OCI-LY7 (cell line): ENCODE measurements around the gene PDIA6. TPM values are rescaled to one million over a fixed set of nuclear protein-coding genes. Genes with fewer than 3 reads are reported as not detected.

Experiments
- BruUV-seq: library from RNA; stranded (reverse); fragments of 400-500 nt; replicated peaks from 2 replicates; lab custom pipeline; 2021; lab: Mats Ljungman, UMichigan
- CTCF ChIA-PET: fragments of 300-600 bp; sonication (Branson Sonifier 250); formaldehyde crosslinking; loops from one replicate; lab custom pipeline; 2022; ENCODE audit warnings: antibody characterized with exemption; ENCODE audit not compliant: unreplicated experiment; lab: Charles Lee
- POLR2A ChIA-PET: fragments of 300-600 bp; sonication (Branson Sonifier 250); formaldehyde crosslinking; loops from one replicate; lab custom pipeline; 2022; ENCODE audit warnings: antibody characterized with exemption; lab: Charles Lee
- DNase-seq: peaks from one replicate; pipeline ENCODE4 v3.0.0-alpha.2; 2015; ENCODE audit warnings: low spot score
- H2AFZ ChIP-seq: fragments of 200-600 bp; sonication (generic), shearing (Covaris generic); 2 replicates; pipeline ENCODE4 v1.6.1; 2014; ENCODE audit warnings: mild to moderate bottlenecking, antibody characterized with exemption, low read length, moderate library complexity
- H3K27ac ChIP-seq: fragments of 200-600 bp; sonication (generic); 2 replicates; pipeline ENCODE4 v1.5.1; 2014; ENCODE audit warnings: mixed run types, low read depth, mild to moderate bottlenecking, moderate library complexity, low read length, inconsistent platforms; ENCODE audit not compliant: poor library complexity, severe bottlenecking
- H3K36me3 ChIP-seq: fragments of 200-600 bp; sonication (generic); 2 replicates; pipeline ENCODE4 v1.6.1; 2014; ENCODE audit warnings: mild to moderate bottlenecking, antibody characterized with exemption, low read length, moderate library complexity, mixed read lengths; ENCODE audit not compliant: insufficient read depth
- H3K4me1 ChIP-seq: fragments of 200-600 bp; sonication (generic); 2 replicates; pipeline ENCODE4 v1.5.1; 2014; ENCODE audit warnings: mild to moderate bottlenecking, low read length; ENCODE audit not compliant: insufficient read depth, poor library complexity, severe bottlenecking
- H3K4me2 ChIP-seq: fragments of 200-600 bp; sonication (generic); 2 replicates; pipeline ENCODE4 v1.6.1; 2014; ENCODE audit warnings: mild to moderate bottlenecking, low read length
- H3K4me3 ChIP-seq: fragments of 200-600 bp; sonication (generic); 2 replicates; pipeline ENCODE4 v1.5.1; 2014; ENCODE audit warnings: mild to moderate bottlenecking, low read depth, low read length; ENCODE audit not compliant: poor library complexity, severe bottlenecking
- H3K79me2 ChIP-seq: fragments of 200-600 bp; sonication (generic); 2 replicates; pipeline ENCODE4 v1.6.1; 2016; ENCODE audit warnings: low read depth, mild to moderate bottlenecking, low read length, moderate library complexity, mixed read lengths; ENCODE audit not compliant: insufficient read depth
- H3K9me2 ChIP-seq: fragments of 200-600 bp; sonication (generic); 2 replicates; pipeline ENCODE4 v1.6.1; 2016; ENCODE audit warnings: mild to moderate bottlenecking, low read length, mixed read lengths; ENCODE audit not compliant: insufficient read depth
- H3K9me3 ChIP-seq: fragments of 200-600 bp; sonication (generic); 2 replicates; pipeline ENCODE4 v1.6.1; 2014; ENCODE audit warnings: mild to moderate bottlenecking, mixed run types, low read length, mixed read lengths
- H4K20me1 ChIP-seq: fragments of 200-600 bp; sonication (generic); 2 replicates; pipeline ENCODE4 v1.6.1; 2014; ENCODE audit warnings: mild to moderate bottlenecking, antibody characterized with exemption, low read length, moderate library complexity, mixed read lengths; ENCODE audit not compliant: insufficient read depth
- CTCF ChIP-seq: fragments of 200-600 bp; sonication (generic); conservative IDR thresholded peaks from 2 replicates; pipeline ENCODE4 v1.5.1; 2014; ENCODE audit warnings: mild to moderate bottlenecking, antibody characterized with exemption, low read length, moderate library complexity, mixed read lengths
- EZH2phosphoT487 ChIP-seq: fragments of 200-600 bp; sonication (generic); IDR thresholded peaks from 2 replicates; pipeline ENCODE4 v1.6.1; 2018; ENCODE audit warnings: low read depth, borderline replicate concordance, mild to moderate bottlenecking, mixed run types, antibody characterized with exemption, low read length, moderate library complexity, mixed read lengths
- intact Hi-C: fragments of 100-400 bp; cut with micrococcal nuclease; formaldehyde crosslinking; loops from one replicate; pipeline ENCODE4 v1.10.0; 2022; ENCODE audit not compliant: unreplicated experiment
- total RNA-seq, 2 experiments: library from RNA; depleted of rRNA in 1 of 2; stranded (reverse); fragments of >200 nt in 1 of 2; shearing (Covaris generic) in 1 of 2; gene quantifications; 2 replicates each; pipeline ENCODE4 v1.2.3, GENCODE V29; 2014 to 2022

PDIA6 gene
- total RNA-seq, 2 experiments from 2014 or later, result 150 to 171 TPM

GRCh38 chr2:10859278-10859677, 46.7 kb upstream of the PDIA6 start:
- TF ChIP-seq CTCF (no peak), EZH2phosphoT487 (no peak)
- no peaks in the 10 kb centered on the region for H3K9me2 ChIP-seq
- intact Hi-C loops, result no loop called here
- ChIA-PET POLR2A (no interaction called here), CTCF (no interaction called here)
- no peak overlapping the region for H3K4me3 ChIP-seq
- no peaks in the 10 kb centered on the region for H3K9me3 ChIP-seq
- H3K4me2 ChIP-seq, result no peak overlapping the region
- no peaks in the 10 kb centered on the region for H3K36me3 ChIP-seq
- H4K20me1 ChIP-seq, result no peaks in the 10 kb centered on the region
- no peaks in the 10 kb centered on the region for H3K79me2 ChIP-seq
- H2AFZ ChIP-seq, result no peak overlapping the region
- DNase-seq, result no peak
- no peaks in the 10 kb centered on the region for H3K4me1 ChIP-seq
- H3K27ac ChIP-seq, result no peak overlapping the region
- BruUV-seq, result no TSS peak

- H3K36me3 ChIP-seq, result no peaks in the 10 kb centered on the region
- no peak overlapping the region for H2AFZ ChIP-seq
- ChIA-PET CTCF (no interaction called here), POLR2A (no interaction called here)
- no peaks in the 10 kb centered on the region for H3K79me2 ChIP-seq
- no TSS peak for BruUV-seq
- H3K4me1 ChIP-seq, result no peaks in the 10 kb centered on the region
- intact Hi-C loops, result no loop called here
- H3K9me2 ChIP-seq, result no peaks in the 10 kb centered on the region
- no peaks in the 10 kb centered on the region for H3K9me3 ChIP-seq
- TF ChIP-seq CTCF, result no peak
- no peak for TF ChIP-seq EZH2phosphoT487
- H3K4me2 ChIP-seq, result no peak overlapping the region
- no peak for DNase-seq
- no peak overlapping the region for H3K27ac ChIP-seq
- H3K4me3 ChIP-seq, result no peak overlapping the region
- no peaks in the 10 kb centered on the region for H4K20me1 ChIP-seq
Measured at GRCh38 chr2:10848541-10848940, 36.0 kb upstream of the PDIA6 start.

- Histone ChIP-seq H3K36me3 (no peaks in the 10 kb centered on the region), H3K9me3 (no peaks in the 10 kb centered on the region), H3K4me1 (no peaks in the 10 kb centered on the region), H3K9me2 (no peaks in the 10 kb centered on the region), H4K20me1 (no peaks in the 10 kb centered on the region), H3K79me2 (no peaks in the 10 kb centered on the region), H3K27ac (no peak overlapping the region), H3K4me2 (no peak overlapping the region), H2AFZ (no peak overlapping the region), H3K4me3 (no peak overlapping the region)
- intact Hi-C loops, result no loop called here
- DNase-seq, result no peak
- no peak for TF ChIP-seq EZH2phosphoT487
- TF ChIP-seq CTCF, result no peak
- POLR2A ChIA-PET, result no interaction called here
- no TSS peak for BruUV-seq
- CTCF ChIA-PET, result no interaction called here
Measured at GRCh38 chr2:10847008-10847407, 34.4 kb upstream of the PDIA6 start.
